CD1c-positive myeloid dendritic cell (primary cell): ENCODE measurements around the gene RAPGEF2.
A peak's percentile ranks its signal among the peaks of the same experiment; 100 is the strongest.

Experiments
- DNase-seq: peaks from one replicate; pipeline ENCODE4 v3.0.0-alpha.2; 2016; ENCODE audit errors: extremely low spot score

The RAPGEF2 gene

GRCh38 chr4:159134429-159134828, 31.6 kb downstream of the RAPGEF2 start:
- DNase-seq = peak; percentile 15

- DNase-seq = no peak
These were observed 34.3 kb downstream of the RAPGEF2 start for GRCh38 chr4:159137176-159137575.

GRCh38 chr4:159138436-159138835, 35.6 kb downstream of the RAPGEF2 start:
- DNase-seq = no peak

GRCh38 chr4:159141193-159141592, 38.3 kb downstream of the RAPGEF2 start:
- no peak for DNase-seq

GRCh38 chr4:159142241-159142640, 39.4 kb downstream of the RAPGEF2 start:
- peak; percentile 22 for DNase-seq

- no peak for DNase-seq
These were observed 40.0 kb downstream of the RAPGEF2 start for GRCh38 chr4:159142681-159143384.

GRCh38 chr4:159143687-159144086, 40.8 kb downstream of the RAPGEF2 start:
- DNase-seq = no peak

GRCh38 chr4:159144112-159144694, 41.3 kb downstream of the RAPGEF2 start:
- DNase-seq = no peak

- DNase-seq = no peak
These were observed 42.6 kb downstream of the RAPGEF2 start for GRCh38 chr4:159145318-159145991.

- DNase-seq = no peak
These were observed 43.1 kb downstream of the RAPGEF2 start for GRCh38 chr4:159145992-159146330.

- no peak for DNase-seq
These were observed 43.6 kb downstream of the RAPGEF2 start for GRCh38 chr4:159146488-159146887.

- DNase-seq = no peak
These were observed 45.6 kb downstream of the RAPGEF2 start for GRCh38 chr4:159148441-159148840.

- no peak for DNase-seq
These were observed 46.8 kb downstream of the RAPGEF2 start for GRCh38 chr4:159149666-159150065.

GRCh38 chr4:159150396-159150795, 47.5 kb downstream of the RAPGEF2 start:
- no peak for DNase-seq

- no peak for DNase-seq
These were observed 48.0 kb downstream of the RAPGEF2 start for GRCh38 chr4:159150821-159151390.

GRCh38 chr4:159151689-159152088, 48.8 kb downstream of the RAPGEF2 start:
- DNase-seq = no peak

- DNase-seq = no peak
These were observed 49.3 kb downstream of the RAPGEF2 start for GRCh38 chr4:159152181-159152580.

GRCh38 chr4:159153669-159154068, 50.8 kb downstream of the RAPGEF2 start:
- no peak for DNase-seq

- no peak for DNase-seq
These were observed 52.2 kb downstream of the RAPGEF2 start for GRCh38 chr4:159155119-159155518.

- no peak for DNase-seq
These were observed 55.3 kb downstream of the RAPGEF2 start for GRCh38 chr4:159158083-159158617.

GRCh38 chr4:159158985-159159384, 56.1 kb downstream of the RAPGEF2 start:
- no peak for DNase-seq

GRCh38 chr4:159159611-159160010, 56.7 kb downstream of the RAPGEF2 start:
- no peak for DNase-seq

GRCh38 chr4:159160242-159160641, 57.4 kb downstream of the RAPGEF2 start:
- no peak for DNase-seq
